GM19193 (cell line): ENCODE measurements around the gene MYO18B.

Experiments
- POLR2A ChIP-seq: IDR thresholded peaks from 4 replicates; pipeline ENCODE4 v1.6.1; 2011; ENCODE audit not compliant: insufficient read depth, insufficient read length; ENCODE audit errors: extremely low read depth

The MYO18B gene

GRCh38 chr22:25896592-25896991 lies 154.6 kb downstream of the MYO18B start:
- no peak for TF ChIP-seq POLR2A

DNA sequence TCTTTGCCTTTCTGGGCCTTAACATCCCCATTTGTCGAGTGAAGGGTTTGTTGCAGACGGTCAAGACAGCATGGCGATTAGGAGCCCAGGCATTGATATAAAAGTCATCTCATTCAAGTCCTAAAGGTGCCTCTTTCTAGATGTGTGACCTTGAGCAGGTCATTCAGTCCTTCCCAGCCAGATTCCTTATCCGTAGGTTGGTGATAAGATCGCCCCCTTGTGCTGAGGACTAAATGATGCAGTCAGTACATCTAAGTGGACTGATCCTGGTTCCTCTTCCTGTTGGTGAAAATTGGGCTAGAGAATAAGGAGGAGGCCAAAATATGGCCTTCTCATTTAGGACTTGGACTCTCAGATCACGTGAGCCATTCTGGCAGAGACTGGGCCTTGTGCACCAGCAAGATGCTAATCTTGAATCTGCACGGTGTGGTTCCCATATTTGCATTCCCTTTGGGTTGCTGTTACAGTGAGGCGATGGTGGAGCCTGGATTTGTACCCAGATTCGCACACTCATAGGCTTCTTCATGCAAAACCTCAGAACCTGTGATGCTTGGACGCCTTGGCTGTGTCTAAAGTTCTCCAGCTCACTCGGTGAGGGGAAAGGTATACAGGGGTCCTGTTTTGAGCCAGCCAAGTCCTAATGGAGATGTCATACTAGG lies 156.8 kb downstream of the MYO18B start:
- no peak for TF ChIP-seq POLR2A

GRCh38 chr22:25899566-25899965 lies 157.6 kb downstream of the MYO18B start:
- TF ChIP-seq POLR2A = no peak

DNA sequence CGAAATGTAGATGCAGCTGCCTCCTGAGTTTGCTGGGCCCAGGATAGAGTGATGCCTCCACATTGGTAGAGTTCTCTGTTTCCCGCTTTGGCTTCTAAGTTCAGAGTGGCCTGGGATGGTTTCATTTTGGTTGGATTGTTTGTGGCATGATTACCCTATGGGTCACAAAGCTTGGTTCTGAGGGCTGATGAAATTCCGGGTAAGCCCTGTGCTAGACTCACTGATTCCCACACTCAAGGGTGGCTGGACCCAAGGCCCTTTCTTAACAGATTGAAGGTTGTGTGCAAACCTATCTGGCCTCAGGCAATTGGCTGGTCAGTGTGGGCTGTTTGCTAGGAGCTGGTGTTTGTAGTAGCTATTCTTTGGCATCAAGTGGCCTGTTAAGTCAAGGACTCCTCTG lies 158.4 kb downstream of the MYO18B start:
- TF ChIP-seq POLR2A = no peak

DNA sequence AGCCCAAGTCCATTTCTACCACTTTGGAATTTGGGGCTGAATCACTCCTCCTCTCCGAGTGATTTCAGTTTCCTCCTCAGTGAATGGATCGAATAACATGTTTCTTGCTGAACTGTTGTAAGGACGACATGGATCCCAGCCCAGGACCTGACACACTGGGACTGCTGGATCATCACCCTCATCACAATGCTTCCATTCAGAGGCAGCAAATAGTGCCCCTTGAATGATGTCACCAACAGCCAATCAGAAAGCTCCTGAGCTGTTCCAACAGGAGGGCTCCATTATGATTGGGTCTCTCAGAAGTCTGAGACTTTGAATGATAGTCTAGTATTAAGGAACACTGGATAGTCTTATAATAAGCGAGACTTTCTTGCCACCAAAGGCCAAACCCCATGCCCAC lies 158.9 kb downstream of the MYO18B start:
- no peak for TF ChIP-seq POLR2A

- no peak for TF ChIP-seq POLR2A
Measured at GRCh38 chr22:25902402-25902801, 160.4 kb downstream of the MYO18B start.

DNA sequence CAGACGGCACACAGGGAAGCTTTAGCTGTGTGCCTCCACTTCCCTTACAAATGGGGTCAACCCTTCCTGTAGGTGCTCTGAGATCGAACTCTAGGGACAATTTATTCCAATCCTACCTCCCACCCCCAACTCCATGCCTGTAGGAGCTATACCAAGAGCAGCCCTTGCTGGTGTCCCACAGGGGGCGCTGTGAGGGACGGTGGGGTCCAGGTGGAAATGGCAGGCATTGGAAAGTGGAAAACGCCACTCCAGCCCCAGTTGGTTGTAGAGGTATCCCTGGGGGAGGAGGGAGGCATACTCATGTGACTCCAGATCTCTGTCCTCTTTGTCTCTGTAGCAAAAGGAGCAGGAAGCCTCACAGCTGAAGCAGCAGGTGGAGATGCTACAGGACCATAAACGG lies 161.3 kb downstream of the MYO18B start:
- no peak for TF ChIP-seq POLR2A

GRCh38 chr22:25908212-25908611 lies 166.2 kb downstream of the MYO18B start:
- no peak for TF ChIP-seq POLR2A

DNA sequence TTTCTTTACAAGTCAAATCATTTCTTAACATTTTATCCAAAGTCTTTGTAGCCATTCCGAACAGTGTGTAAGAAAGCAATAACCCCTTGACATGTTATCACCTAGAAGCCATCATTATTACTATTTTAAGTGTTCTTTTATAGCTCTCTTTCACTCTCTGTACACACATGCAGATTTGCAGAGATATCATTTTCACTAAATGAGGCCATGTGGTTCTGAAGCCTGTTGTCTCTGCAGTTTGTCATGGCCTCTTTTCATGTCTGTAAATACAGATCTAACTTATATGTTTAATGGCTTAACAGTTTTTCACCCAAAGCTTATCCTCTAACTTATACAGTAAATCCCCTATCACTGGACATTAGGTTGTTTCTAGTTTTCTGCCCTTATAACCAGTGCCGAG lies 166.8 kb downstream of the MYO18B start:
- TF ChIP-seq POLR2A = no peak

- TF ChIP-seq POLR2A = no peak
Measured at GRCh38 chr22:25909614-25910387, 167.8 kb downstream of the MYO18B start.

- no peak for TF ChIP-seq POLR2A
Measured at GRCh38 chr22:25911243-25911972, 169.4 kb downstream of the MYO18B start.

DNA sequence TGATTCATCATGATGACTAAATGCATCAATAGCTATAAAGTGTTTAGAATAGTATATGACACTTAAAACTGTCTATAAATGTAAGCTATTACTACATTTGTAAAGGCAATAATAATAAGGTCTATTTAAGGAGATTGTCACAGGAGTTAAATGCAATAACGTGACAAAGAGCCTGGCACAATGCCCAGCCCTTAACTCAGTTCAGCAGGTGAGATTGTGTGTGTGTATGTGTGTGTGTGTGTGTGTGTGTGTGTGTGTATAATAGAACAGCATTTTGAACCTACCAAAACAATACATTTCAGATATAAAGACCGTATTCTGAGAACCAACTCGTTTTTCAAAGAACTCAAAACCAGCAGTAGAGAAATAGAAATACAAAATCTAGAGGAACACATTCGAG lies 177.5 kb downstream of the MYO18B start:
- TF ChIP-seq POLR2A = no peak

- TF ChIP-seq POLR2A = no peak
Measured at GRCh38 chr22:25922141-25922540, 180.2 kb downstream of the MYO18B start.

DNA sequence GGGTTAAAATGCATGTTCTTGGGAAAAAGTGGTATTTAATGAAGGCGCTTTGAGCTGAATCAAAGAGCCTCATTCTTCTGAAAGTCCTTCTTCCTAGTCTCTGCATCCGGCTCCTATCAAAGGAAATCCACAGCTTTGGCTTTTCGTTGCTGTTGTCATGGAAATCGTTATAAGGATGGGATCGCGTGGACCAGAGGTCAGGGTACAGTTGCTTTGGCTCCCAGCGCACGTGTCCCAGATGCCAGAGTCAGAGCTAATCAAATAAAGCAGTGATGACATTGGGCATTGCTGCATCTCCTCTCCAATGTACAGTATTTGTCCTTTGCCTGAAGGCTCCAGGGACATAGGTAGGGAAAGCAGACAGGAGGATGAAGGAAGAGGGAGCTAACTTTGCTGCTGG lies 181.9 kb downstream of the MYO18B start:
- TF ChIP-seq POLR2A = no peak

GRCh38 chr22:25928038-25928437 lies 186.1 kb downstream of the MYO18B start:
- TF ChIP-seq POLR2A = no peak
